ENCODE measurements around the gene LEMD2.

LEMD2 gene

GRCh38 chr6:33772082-33772830 is 16.7 kb downstream of the LEMD2 start:
- no peak for DNase-seq

GRCh38 chr6:33771146-33772081 is 17.5 kb downstream of the LEMD2 start:
- peak; percentile 46 for DNase-seq

- no peak for DNase-seq
These were observed 18.1 kb downstream of the LEMD2 start for GRCh38 chr6:33770833-33771145.

- DNase-seq = no peak
These were observed 18.7 kb downstream of the LEMD2 start for GRCh38 chr6:33770124-33770832.

- DNase-seq = no peak
These were observed 19.6 kb downstream of the LEMD2 start for GRCh38 chr6:33769248-33769821.

- DNase-seq = peak; percentile 69
These were observed 20.2 kb downstream of the LEMD2 start for GRCh38 chr6:33768644-33769120.

GRCh38 chr6:33766921-33767907 is 21.7 kb downstream of the LEMD2 start:
- no peak for DNase-seq

- no peak for DNase-seq
These were observed 23.6 kb downstream of the LEMD2 start for GRCh38 chr6:33765368-33765767.

- no peak for DNase-seq
These were observed 24.9 kb downstream of the LEMD2 start for GRCh38 chr6:33764036-33764435.

- DNase-seq = no peak
These were observed 25.4 kb downstream of the LEMD2 start for GRCh38 chr6:33763483-33763882.

GRCh38 chr6:33762713-33763112 is 26.2 kb downstream of the LEMD2 start:
- DNase-seq = no peak

- peak; percentile 42 for DNase-seq
These were observed 26.9 kb downstream of the LEMD2 start for GRCh38 chr6:33761922-33762629.

GRCh38 chr6:33761581-33761921 is 27.4 kb downstream of the LEMD2 start:
- DNase-seq = no peak

GRCh38 chr6:33759887-33760629 is 28.9 kb downstream of the LEMD2 start:
- no peak for DNase-seq

- DNase-seq = no peak
These were observed 30.1 kb downstream of the LEMD2 start for GRCh38 chr6:33758815-33759216.

- DNase-seq = no peak
These were observed 31.0 kb downstream of the LEMD2 start for GRCh38 chr6:33757906-33758305.

GRCh38 chr6:33757113-33757512 is 31.8 kb downstream of the LEMD2 start:
- DNase-seq = no peak

- DNase-seq = no peak
These were observed 32.5 kb downstream of the LEMD2 start for GRCh38 chr6:33756211-33756954.

- DNase-seq = no peak
These were observed 33.7 kb downstream of the LEMD2 start for GRCh38 chr6:33755070-33755869.
